GM19043 (cell line): Measurements from ENCODE around the gene NAGS.
A peak's percentile ranks its signal among the peaks of the same experiment; 100 is the strongest.
"Not testable (repeated sequence)": the region's sequence is repeated elsewhere in the genome, so short reads cannot be mapped to it uniquely, and the experiment has no call there.

Experiments used
- ATAC-seq: cut with Tn5 transposase; IDR thresholded peaks from one replicate; pipeline ENCODE4 v1.9.1; 2021; ENCODE audit warnings: low read depth; ENCODE audit not compliant: unreplicated experiment

The NAGS gene

DNA sequence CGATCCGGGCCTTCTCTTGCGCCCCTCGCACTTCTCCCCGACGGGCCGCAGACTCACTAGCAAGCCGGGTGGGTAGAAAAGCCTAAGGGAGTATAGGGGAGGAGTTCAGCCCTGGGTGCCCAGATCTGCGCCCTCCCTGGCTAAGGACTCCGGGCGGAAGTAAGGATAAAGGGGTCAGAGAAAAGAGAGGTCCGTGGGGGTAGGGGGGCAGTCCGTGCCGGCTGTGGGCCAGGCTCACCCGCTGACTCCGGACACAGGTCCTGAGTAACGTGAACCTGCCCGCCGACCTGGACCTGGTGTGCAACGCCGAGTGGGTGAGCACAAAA, 1.8 kb downstream of the NAGS start:
- ATAC-seq: no peak

DNA sequence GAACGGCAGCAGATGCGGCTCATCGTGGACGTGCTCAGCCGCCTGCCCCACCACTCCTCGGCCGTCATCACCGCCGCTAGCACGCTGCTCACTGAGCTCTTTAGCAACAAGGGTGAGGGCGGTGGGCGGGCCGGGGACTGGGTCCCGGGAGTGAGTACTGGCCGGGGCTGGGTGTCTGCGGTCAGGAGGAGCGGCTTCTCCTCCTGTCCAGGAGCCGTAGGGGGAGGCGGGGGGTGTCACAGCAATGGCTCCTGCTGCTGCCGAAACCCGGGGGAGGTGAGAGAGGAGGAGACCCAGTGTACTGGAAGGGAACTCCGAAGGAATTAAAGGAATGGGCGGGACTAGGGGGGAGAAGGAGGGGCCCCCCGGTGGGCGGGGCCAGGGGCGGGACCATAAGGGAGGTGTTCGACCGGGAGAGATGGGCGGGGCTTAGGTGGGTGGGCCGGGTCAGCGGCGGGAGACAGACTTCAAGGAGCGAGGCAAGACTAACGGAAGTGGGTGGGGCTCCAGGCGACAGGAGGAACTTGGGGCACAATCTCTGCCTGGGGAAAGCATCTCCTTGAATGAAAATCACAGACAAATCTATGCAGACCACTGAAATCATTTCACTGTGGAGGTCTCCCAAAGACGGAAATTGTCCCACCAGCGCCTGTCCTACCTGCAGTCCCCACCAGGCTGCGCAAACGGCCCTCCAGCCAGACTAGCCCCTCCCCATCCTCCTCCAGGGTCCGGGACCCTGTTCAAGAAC, 2.4 kb downstream of the NAGS start:
- ATAC-seq: peak; percentile 69

GRCh38 chr17:44007346-44008204, 3.2 kb downstream of the NAGS start:
- no peak for ATAC-seq

DNA sequence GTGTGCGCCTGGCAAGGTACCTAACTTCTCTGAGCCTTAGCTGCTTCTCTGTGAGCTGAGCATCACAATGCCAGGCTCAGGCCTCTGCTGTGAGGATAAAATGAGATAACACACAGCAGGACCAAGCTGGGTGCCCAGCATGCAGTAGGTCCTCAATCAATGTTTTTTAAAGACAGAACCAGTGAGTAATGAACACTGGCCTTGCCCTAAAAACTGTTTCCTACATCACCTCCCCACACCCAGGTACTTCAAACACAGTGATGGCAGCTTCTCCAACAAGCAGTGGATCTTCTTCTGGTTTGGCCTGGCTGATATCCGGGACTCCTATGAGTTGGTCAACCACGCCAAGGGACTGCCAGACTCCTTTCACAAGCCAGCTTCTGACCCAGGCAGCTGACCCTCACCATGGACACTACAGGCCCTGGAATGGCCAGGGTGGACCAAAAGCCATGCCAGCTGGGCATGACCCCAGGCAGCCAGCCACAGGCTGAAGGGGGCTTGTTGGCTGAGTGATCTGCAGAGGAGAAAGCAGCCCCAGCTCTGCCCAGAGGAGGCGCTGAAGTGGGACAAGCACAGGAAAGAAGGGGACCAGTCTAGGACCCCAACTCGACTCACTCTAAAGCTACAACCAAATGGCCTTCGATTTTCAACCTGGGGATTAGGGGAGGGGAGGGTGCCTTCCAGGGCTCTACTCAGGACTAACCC, 3.9 kb downstream of the NAGS start:
- no peak for ATAC-seq

GRCh38 chr17:44010966-44011647, 6.7 kb downstream of the NAGS start:
- no peak for ATAC-seq

DNA sequence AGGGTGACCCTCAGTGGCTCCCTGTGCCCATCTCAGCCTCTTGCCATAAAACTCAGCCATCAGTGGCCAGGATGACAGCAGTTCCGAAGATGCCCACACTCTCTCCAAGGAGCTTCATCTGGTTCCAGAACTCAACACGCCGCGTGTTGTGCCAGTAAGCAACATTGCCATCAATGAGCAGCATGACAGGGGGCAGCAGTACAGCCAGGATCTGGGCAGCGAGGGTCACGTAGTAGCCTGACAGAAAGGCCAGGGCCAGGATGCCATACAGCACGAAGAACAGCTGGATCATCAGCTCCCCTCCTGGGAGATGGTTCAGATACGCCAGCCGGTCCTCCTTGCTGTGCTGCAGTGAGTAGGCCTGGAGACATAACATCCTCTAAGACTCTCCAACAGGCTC, 7.5 kb downstream of the NAGS start:
- ATAC-seq: no peak

DNA sequence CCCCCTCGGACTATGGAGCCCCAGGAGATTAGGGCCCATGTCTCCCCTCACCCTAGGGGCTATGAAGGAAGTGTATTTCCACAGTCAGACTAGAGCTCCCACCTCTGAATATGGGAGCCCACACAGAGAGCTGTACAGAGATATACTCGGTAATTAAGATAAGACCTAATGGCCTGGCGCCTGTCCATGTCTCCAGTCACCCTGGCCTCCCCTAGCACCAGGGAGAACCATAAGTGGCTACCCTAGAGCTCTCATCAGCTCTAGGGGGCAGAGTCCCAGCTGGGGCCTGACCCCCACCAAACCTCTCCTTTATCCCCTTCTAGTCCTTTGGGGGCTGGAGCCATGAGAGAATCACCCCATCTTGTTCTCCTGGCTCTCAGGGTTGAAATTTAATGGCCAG, 8.0 kb downstream of the NAGS start:
- no peak for ATAC-seq

DNA sequence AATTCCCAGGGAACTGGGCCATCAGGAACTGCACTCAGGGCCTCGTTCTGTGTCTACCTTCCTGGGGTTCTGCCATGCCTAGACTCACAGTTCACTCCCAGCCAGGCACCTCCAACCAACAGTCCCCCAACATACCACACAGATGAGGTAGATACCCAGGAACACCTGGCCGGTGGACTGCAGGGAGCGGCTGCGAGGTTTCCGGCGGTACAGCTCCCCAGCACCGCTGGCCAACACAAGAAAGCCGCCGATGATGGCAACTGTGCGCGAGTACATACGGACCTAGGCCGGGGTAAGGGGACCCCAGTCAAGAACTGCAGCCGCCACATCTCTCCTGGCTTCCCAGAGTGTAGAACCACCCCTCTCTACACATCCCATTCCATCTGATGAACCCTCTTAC, 8.5 kb downstream of the NAGS start:
- ATAC-seq: no peak

DNA sequence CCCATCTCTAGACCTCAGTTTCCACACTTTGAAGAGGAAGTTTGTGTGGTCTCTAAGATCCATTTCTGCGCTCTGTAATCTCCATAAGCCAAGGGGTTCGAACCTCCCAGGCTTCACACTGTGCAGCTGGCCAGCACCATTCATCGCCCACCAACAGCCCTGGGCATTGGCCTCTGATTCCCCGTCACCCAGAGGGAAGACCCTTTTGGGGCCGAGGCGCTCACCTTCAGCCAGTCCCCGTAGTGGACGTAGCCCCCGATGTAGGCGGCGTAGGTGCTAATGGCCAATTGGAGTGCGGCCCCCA, 9.7 kb downstream of the NAGS start:
- no peak for ATAC-seq

GRCh38 chr17:44014437-44015172, 10.2 kb downstream of the NAGS start, which contains the start of gene TMEM101:
Gene TMEM101, minus strand, starts transcription at chr17:44014963. Its CDS starts 11 bp downstream, at chr17:44014952.
- ATAC-seq: peak; percentile 70

- ATAC-seq: not testable (repeated sequence)
Measured at GRCh38 chr17:44021227-44021626, 16.8 kb downstream of the NAGS start.

GRCh38 chr17:44022246-44022645, 17.8 kb downstream of the NAGS start:
- no peak for ATAC-seq

- no peak for ATAC-seq
Measured at GRCh38 chr17:44023545-44024270, 19.3 kb downstream of the NAGS start.

DNA sequence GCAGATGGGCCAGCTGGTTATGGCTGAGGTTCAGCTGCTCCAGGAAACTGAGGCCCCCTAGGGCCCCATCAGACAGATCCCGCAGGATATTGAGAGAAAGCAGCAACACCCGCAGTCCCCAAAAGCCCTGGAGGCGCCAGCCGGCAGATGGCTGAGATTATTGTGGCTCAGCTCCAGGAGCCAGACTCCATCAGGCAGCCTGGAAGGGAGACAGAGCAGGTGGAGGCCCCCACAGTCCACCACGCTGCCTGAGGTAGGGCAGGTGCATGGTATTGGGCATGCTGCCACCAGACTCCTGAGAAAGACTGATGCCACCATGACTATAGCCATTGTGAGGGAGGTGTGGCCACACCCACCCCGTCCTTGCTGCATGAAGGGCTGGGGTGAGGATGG, 19.8 kb downstream of the NAGS start:
- ATAC-seq: no peak

DNA sequence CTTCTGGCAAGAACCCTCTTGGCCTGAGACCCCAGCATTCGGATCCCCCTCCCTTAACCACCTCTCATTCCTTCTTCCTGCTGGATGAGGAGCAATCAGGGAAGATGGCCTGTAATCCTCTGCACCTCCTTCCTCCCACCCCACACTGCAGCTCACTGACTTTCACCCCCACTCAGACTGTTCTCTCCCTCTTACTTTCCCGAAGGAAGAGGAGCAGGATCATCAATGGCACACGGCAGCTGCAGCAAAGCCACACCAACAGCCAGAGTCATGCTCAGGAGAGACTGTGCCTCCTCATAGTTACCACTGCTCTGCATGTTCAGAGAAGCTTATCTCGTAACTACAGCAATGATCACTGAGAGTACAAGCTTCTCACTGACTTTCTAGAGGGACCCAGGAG, 20.4 kb downstream of the NAGS start:
- no peak for ATAC-seq

DNA sequence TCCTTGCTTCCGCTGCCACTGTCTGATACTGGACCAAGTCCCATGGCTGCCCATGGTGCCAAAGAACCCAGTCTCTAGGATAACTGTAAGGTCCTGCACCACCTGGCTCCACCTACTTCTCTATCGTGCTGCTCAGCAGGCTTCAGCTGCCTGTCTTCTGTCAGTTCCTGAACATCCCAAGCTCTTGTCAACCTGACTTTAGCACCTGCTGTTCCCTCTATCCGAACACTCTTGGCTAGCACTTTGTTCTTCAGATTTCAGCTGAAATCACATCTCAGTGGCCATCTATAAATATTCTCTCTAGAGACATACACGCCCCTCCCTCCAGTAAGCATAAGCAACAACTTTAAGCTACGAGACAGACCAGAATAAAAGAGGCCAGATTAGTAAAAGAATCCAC, 25.3 kb downstream of the NAGS start:
- no peak for ATAC-seq

- ATAC-seq: no peak
Measured at GRCh38 chr17:44030482-44030881, 26.1 kb downstream of the NAGS start.

DNA sequence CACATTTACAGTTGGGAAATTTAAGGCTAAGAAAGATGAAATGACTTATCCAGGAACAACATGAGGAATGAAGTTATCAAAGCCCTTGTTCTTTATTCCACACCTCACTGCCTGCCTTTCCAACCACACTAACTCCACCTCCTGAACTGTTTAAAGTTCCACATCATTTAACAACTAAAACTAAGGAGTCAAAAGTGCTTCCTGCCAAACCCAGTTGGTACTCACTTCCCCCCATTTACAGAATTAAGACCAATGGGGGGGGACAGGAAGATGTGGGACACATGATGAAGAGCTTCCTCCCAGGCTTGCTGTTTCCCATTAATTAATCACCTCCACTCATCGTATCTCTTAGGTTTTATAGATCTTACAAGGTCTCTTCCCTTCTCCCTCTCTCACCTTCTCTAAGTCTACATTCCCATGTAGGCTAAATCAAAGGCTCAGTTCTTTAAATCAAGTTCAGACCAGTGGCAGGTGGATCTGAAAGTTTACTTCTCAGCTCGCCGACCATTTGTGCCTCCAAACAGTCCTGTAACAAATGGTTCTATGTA, 29.5 kb downstream of the NAGS start:
- ATAC-seq: no peak

- not testable (repeated sequence) for ATAC-seq
Measured at GRCh38 chr17:44034688-44035087, 30.3 kb downstream of the NAGS start.
